HG03066 (cell line): ENCODE results near the gene FOXO3.

Source experiments
- ATAC-seq: cut with Tn5 transposase; IDR thresholded peaks from one replicate; pipeline ENCODE4 v1.9.1; 2021; ENCODE audit warnings: low read depth; ENCODE audit not compliant: unreplicated experiment

FOXO3 gene

GRCh38 chr6:108574457-108575141 lies 13.9 kb downstream of the FOXO3 start:
- no peak for ATAC-seq

- no peak for ATAC-seq
Measured at GRCh38 chr6:108575905-108576494, 15.3 kb downstream of the FOXO3 start.

- ATAC-seq = no peak
Measured at GRCh38 chr6:108576709-108577108, 16.0 kb downstream of the FOXO3 start.

GRCh38 chr6:108578166-108578565 lies 17.4 kb downstream of the FOXO3 start:
- ATAC-seq = no peak

- ATAC-seq = no peak
Measured at GRCh38 chr6:108578595-108579327, 18.0 kb downstream of the FOXO3 start.

- no peak for ATAC-seq
Measured at GRCh38 chr6:108579328-108579721, 18.6 kb downstream of the FOXO3 start.

GRCh38 chr6:108580646-108581045 lies 19.9 kb downstream of the FOXO3 start:
- no peak for ATAC-seq

GRCh38 chr6:108581237-108581931 lies 20.7 kb downstream of the FOXO3 start:
- ATAC-seq = no peak

- no peak for ATAC-seq
Measured at GRCh38 chr6:108581932-108582475, 21.3 kb downstream of the FOXO3 start.

GRCh38 chr6:108582618-108583017 lies 21.9 kb downstream of the FOXO3 start:
- no peak for ATAC-seq

- no peak for ATAC-seq
Measured at GRCh38 chr6:108584323-108584722, 23.6 kb downstream of the FOXO3 start.

GRCh38 chr6:108585359-108585758 lies 24.6 kb downstream of the FOXO3 start:
- ATAC-seq = no peak

- no peak for ATAC-seq
Measured at GRCh38 chr6:108585921-108586536, 25.3 kb downstream of the FOXO3 start.

GRCh38 chr6:108587258-108588059 lies 26.7 kb downstream of the FOXO3 start:
- ATAC-seq = no peak

GRCh38 chr6:108588586-108588985 lies 27.9 kb downstream of the FOXO3 start:
- ATAC-seq = no peak

GRCh38 chr6:108589244-108589791 lies 28.6 kb downstream of the FOXO3 start:
- no peak for ATAC-seq

GRCh38 chr6:108591040-108591816 lies 30.5 kb downstream of the FOXO3 start:
- no peak for ATAC-seq
